Inflammatory macrophage treated with lipopolysaccharide for 4 hours (primary cell): ENCODE data around the gene AP5S1.

Experiments used
- DNase-seq: peaks from one replicate; pipeline ENCODE4 v3.0.0-alpha.2; 2020

Gene AP5S1

DNA sequence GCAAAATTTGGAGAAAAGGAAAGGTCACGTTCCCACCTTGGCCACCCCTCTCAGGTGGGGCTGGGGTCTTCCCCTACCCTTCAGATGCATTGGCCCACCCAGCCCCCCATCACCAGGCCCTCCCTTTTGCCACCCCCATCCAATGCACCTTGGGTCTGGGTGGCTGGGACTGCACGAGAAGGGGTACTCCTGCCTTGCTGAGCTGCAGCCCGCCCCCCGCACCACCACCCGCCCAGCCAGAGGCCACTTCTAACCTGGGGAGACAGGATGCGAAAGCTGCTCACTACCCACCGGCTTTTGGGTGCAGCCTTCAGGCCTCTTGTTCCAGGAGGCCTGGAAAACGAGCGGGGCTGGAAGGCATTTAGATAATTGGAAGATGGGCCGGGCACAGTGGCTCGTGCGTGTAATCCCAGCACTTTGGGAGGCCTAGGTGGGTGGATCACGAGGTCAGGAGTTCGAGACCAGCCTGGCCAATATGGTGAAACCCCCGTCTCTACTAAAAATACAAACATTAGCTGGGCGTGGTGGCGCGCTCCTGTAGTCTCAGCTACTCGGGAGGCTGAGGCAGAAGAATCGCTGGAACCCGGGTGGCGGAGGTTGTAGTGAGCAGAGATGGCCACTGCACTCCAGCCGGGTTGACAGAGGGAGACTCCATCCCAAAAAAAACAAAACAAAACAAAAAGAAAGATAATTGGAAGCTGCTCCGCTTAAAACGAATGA is 25.5 kb upstream of the AP5S1 start:
- DNase-seq, result no peak

DNA sequence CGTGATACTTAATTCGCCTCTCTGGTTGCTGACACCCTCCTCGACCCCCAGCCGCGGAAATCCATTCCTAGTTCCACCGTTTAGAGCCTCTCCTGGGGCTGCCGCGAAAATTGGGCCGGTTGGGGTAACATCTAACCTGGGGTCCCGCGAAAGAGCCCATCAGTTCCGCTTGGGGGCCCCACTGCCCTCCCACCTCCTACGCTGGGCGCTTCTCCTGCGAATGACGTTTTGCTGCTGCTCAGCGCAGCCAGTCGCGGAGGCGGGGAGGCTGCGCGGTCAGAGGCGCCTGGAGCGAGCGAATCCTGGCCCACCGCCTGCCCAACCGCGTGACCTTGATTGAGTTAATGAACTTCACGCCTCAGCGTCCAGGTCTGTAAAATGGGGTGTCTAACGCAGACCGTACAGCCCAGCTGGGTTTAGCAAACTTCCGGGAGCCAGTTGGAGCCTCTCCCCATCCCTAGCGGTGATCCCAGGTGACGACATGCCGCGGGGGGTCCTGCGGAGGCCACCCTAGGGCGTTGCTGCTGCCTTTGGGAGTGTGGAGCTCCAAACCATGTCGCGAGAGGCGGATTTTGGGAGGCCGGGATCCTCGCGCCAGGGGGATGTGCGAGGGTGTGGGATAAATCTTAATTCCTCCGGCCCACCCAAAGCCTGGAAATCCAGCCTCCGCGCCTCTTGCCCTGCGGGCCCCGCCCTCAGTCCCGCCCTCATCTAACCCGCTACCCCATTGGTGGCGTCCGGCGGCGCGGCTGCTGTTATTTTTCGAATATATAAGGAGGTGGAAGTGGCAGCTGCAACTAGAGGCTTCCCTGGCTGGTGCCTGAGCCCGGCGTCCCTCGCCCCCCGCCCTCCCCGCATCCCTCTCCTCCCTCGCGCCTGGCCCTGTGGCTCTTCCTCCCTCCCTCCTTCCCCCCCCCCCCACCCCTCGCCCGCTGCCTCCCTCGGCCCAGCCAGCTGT is 24.6 kb upstream of the AP5S1 start, which contains the start of gene CDC25B:
Gene CDC25B, plus strand, starts transcription at position 800 of the 958 bp plus-strand sequence. CDS start 222 bp downstream, outside the sequence.
- peak; percentile 91 for DNase-seq

GRCh38 chr20:3796477-3797225 is 23.7 kb upstream of the AP5S1 start:
- DNase-seq, result no peak

DNA sequence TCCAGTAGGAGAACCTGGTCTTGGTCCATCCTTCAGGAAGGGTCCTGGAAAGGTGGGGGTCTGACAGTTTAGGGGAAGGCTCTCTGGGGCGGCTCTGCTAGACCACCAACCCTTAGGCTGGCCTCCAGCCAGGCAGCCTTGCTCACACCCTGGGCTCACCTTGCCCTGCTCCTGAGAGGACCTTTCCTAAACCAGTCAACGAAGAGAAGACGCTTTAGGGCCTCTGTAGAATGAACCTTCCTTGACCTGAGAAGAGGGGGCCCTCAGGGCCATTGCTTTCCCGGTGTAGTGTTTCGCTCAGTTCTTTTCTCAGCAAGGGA is 23.2 kb upstream of the AP5S1 start:
- DNase-seq, result no peak

- peak; percentile 81 for DNase-seq
Measured at GRCh38 chr20:3797592-3798372, 22.6 kb upstream of the AP5S1 start.

- no peak for DNase-seq
Measured at GRCh38 chr20:3798373-3798768, 22.0 kb upstream of the AP5S1 start.

DNA sequence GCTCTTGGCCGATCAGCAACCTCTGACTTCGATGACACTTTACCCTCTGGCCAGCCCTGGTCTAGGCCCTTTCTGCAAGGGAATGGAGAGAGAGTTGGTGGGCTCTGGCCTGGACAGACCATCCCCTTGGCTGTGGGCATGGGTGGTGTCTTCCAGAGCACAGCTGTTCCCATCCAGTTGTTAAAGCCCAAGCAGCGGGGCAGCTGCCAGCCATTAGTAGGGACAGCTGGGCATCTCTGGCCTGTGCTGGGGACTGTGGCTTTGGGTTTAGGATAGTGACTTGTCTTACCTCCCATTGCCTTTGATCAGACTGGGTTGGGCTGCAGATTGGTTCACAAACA is 21.5 kb upstream of the AP5S1 start:
- DNase-seq, result no peak

DNA sequence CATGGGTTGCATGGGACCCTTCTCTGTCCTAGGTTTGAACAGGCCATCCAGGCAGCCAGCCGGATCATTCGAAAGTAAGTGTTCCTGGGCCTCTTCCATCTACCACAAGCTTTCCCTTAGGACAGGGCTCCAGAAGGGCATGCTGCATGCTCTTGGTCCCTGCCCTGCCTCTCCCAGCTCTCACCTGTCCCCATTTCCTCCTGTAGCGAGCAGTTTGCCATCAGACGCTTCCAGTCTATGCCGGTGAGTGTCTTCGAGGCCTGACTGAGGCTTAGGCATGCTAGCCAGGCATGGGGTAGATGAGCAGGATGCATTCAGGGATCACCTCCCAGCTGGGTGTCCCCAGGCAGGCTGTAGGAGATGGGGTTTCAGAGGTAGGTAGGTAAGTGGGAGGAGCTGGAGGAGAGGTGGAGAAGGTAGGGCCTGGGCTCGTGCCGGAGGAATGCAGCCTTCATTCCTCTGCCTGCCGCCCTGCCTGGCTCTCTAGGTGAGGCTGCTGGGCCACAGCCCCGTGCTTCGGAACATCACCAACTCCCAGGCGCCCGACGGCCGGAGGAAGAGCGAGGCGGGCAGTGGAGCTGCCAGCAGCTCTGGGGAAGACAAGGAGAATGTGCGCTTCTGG is 20.0 kb upstream of the AP5S1 start:
- DNase-seq, result no peak

- DNase-seq, result no peak
Measured at GRCh38 chr20:3800878-3801260, 19.5 kb upstream of the AP5S1 start.

- DNase-seq, result no peak
Measured at GRCh38 chr20:3801299-3801698, 19.0 kb upstream of the AP5S1 start.

DNA sequence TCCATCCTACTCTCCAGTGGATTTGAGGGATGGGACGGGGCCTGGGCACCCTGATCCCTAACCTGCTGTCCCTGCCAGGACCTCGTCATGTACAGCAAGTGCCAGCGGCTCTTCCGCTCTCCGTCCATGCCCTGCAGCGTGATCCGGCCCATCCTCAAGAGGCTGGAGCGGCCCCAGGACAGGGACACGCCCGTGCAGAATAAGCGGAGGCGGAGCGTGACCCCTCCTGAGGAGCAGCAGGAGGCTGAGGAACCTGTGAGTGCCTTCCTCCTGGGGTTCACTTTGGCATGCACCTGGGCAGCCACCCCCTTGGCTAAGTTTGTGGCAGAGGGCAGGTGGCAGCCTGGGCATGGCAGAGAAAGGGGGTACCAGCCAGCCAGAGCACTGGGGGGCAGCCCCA is 18.5 kb upstream of the AP5S1 start:
- DNase-seq, result no peak

DNA sequence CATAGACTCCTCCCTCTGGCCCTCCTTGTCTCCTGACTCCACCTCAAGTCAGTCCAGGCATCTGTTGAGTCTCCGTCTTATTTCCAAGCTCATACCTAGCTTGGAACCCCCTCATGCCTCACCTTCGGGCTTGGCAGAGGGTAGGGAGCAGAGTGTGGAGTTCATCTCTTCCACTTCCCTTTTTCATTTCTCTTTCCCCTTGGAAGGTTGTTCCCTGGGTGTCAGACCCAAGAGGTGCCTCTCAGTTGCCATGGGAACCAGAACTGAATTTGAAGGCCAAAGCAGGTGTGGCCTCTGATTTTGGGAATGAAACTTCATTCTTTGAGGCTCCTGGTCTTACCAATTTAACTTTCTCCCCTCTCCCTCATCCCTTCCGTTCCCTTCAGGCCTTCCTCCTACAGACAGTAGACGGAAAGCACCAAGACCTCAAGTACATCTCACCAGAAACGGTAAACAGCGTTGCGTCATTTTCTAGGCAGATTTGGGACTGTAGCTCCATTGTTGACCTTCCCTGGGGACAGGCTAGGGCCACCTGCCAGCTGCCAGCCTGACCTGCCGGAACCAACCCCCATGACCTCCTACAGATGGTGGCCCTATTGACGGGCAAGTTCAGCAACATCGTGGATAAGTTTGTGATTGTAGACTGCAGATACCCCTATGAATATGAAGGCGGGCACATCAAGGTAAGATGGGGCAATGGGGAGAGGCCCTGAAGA is 17.7 kb upstream of the AP5S1 start:
- no peak for DNase-seq

GRCh38 chr20:3803289-3803688 is 17.1 kb upstream of the AP5S1 start:
- DNase-seq, result no peak

DNA sequence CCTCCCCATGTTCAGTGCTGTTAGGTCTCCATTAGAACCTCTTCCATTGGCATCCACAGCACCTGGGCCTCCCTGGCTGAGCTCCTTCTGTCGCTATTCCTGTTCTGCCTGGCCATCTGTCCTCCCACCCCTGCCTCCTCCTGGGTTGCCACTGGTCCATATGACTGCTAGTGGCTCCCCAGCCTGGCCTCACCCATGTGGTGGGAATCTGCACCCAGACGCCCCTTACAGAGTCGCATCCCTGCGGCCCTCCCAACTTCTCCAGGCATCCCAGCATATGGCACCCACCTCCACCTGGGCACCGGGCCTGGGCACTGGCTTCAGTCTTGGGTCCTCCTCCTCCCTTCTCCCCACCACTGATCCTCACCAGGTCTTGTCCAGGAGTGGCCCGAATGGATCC is 16.5 kb upstream of the AP5S1 start:
- no peak for DNase-seq

- DNase-seq, result no peak
Measured at GRCh38 chr20:3804254-3804751, 16.0 kb upstream of the AP5S1 start.

DNA sequence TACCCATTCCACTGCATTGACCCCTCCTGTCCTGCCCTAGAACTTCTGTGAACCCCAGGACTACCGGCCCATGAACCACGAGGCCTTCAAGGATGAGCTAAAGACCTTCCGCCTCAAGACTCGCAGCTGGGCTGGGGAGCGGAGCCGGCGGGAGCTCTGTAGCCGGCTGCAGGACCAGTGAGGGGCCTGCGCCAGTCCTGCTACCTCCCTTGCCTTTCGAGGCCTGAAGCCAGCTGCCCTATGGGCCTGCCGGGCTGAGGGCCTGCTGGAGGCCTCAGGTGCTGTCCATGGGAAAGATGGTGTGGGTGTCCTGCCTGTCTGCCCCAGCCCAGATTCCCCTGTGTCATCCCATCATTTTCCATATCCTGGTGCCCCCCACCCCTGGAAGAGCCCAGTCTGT is 15.6 kb upstream of the AP5S1 start:
- DNase-seq, result no peak

GRCh38 chr20:3808544-3808943 is 11.8 kb upstream of the AP5S1 start:
- DNase-seq, result no peak

DNA sequence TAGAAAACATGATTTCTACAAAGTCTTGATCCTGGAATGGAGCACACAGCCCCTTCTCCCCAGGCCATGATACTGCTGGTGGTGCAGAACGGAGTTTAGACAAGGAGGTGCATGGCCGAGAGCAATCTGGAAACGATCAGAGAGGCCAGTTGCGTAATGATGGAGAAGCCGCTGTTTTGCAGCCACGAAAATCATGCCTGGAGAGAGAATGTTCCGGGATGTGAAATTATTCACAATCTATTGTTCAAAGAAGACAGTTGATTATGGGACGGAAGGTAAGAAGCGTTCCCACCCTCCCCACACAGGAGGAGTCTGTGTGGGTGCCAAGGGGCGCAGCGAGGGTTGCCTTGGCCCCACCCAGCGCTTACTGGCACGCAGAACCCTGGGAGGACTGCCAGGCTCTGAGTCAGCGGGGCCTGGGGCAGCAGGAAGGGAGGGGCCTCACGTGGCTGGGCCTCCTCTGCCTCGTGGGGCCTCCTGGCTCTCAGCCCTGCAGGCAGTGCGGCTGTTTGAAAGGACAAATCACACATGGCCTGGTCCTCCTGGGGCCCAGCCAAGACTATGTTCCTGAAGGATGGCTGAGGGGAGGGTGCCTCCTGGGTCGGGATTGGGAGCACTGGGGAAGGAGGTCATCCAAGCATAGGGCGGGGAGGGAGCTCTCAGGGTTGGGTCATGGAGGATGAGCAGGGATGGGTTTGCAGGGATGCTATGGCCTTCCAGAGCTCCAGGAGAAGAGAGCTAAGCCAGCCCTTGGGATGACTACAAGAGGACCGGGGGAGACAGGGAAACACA is 8.7 kb upstream of the AP5S1 start:
- peak; percentile 94 for DNase-seq

DNA sequence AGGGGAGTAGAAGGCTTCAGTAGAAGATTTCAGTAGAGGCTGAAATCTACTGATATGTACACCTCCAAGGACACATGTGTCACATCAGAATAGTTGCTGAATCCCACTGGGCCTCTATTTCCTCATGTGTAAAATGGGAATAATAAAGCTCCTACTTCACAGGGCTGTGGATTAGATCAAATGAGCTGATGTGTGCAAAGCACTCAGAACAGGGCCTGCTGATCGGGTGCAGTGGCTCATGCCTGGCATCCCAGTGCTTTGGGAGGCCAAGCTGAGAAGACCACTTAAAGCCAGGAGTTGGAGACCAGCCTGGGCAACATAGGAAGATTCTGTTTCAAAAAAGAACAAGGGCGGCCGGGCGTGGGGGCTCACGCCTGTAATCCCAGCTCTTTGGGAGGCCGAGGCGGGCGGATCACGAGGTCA is 8.1 kb upstream of the AP5S1 start:
- DNase-seq, result no peak
